ENCODE results near the gene IRF2BP2.

IRF2BP2 gene

DNA sequence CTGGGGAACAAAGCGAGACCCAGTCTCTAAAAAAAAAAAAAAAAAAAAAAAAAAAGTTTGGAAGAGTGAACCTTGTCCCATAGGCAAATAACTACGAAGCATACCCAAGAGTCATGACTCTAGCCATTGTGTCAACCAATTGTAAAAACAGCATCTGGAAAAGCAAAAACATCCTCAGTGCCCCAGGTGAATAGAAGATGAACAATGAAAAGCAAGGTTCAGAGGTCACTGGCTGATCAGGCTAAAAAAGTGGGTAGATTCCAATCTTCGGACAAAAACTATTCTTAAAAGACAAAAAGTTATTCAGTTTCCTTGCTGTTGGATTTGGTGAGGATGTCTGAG, 11.1 kb upstream of the IRF2BP2 start:
- TF ChIP-seq FOXM1 (IDR thresholded peaks at IDR 0.05; ENCODE audit: borderline replicate concordance, low read depth) = no peak
- no peak for TF ChIP-seq EP300 (IDR thresholded peaks at IDR 0.05; ENCODE audit: borderline replicate concordance)
- no peak for TF ChIP-seq TAF1 (IDR thresholded peaks at IDR 0.05; ENCODE audit: low read depth)
- no peak for TF ChIP-seq CREB1 (IDR thresholded peaks at IDR 0.05; ENCODE audit: low read depth)

DNA sequence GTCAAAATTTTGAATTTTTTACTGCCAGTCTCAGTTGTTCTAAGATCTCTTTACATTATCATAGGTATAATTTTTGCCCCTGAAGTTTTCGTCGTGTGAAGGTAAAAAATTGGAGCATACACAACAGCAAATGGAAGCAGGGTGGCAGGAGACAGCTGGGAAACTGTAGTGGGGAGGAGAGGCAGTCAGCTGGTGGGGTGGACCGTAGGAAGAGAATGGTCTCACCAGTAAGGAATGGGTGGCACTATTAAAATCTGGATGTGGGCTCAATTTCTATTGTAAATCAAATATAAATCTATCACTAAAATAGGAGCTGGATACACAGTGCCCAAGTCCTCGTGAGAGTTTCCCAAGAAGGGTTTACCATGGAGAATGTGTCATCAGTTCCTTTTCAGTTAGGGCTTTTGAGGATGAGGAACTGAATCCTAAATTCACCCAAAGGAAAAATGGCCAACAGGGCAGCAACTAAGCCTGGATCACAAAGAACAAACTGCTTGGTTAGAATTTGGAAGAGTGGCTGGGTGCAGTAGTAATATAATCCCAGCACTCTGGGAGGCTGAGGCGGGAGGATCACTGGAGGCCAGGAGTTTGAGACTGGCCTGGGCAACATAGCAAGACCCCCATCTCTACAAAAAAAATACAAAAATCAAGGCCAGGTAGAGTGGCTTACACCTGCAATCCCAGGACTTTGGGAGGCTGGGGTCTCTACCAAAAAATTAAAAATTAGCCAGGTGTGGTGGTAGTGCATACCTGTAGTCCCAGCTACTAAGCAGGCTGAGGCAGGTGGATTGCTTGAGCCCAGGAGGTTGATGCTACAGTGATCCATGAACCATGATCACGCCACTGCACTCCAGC, 10.5 kb upstream of the IRF2BP2 start:
- TF ChIP-seq NFIC (IDR thresholded peaks at IDR 0.05) (no peak), FOXM1 (IDR thresholded peaks at IDR 0.05; ENCODE audit: borderline replicate concordance, low read depth) (no peak), TEAD4 (IDR thresholded peaks at IDR 0.05) (no peak), EP300 (IDR thresholded peaks at IDR 0.05; ENCODE audit: borderline replicate concordance) (no peak), CEBPB (IDR thresholded peaks at IDR 0.05) (no peak), ZBTB7A (IDR thresholded peaks at IDR 0.05; ENCODE audit: low read depth) (no peak), EGR1 (IDR thresholded peaks at IDR 0.05) (no peak), TCF12 (IDR thresholded peaks at IDR 0.05; ENCODE audit: low read depth) (no peak), CREB1 (IDR thresholded peaks at IDR 0.05; ENCODE audit: low read depth) (no peak), RAD21 (IDR thresholded peaks at IDR 0.05; ENCODE audit: low read depth) (no peak), TAF1 (IDR thresholded peaks at IDR 0.05; ENCODE audit: low read depth) (no peak), YY1 (IDR thresholded peaks at IDR 0.05; ENCODE audit: low read depth) (no peak)
- TF ChIP-seq, protein P1, sequence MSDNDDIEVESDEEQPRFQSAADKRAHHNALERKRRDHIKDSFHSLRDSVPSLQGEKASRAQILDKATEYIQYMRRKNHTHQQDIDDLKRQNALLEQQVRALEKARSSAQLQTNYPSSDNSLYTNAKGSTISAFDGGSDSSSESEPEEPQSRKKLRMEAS (IDR thresholded peaks at IDR 0.05) = no peak
- TF ChIP-seq, protein P2, sequence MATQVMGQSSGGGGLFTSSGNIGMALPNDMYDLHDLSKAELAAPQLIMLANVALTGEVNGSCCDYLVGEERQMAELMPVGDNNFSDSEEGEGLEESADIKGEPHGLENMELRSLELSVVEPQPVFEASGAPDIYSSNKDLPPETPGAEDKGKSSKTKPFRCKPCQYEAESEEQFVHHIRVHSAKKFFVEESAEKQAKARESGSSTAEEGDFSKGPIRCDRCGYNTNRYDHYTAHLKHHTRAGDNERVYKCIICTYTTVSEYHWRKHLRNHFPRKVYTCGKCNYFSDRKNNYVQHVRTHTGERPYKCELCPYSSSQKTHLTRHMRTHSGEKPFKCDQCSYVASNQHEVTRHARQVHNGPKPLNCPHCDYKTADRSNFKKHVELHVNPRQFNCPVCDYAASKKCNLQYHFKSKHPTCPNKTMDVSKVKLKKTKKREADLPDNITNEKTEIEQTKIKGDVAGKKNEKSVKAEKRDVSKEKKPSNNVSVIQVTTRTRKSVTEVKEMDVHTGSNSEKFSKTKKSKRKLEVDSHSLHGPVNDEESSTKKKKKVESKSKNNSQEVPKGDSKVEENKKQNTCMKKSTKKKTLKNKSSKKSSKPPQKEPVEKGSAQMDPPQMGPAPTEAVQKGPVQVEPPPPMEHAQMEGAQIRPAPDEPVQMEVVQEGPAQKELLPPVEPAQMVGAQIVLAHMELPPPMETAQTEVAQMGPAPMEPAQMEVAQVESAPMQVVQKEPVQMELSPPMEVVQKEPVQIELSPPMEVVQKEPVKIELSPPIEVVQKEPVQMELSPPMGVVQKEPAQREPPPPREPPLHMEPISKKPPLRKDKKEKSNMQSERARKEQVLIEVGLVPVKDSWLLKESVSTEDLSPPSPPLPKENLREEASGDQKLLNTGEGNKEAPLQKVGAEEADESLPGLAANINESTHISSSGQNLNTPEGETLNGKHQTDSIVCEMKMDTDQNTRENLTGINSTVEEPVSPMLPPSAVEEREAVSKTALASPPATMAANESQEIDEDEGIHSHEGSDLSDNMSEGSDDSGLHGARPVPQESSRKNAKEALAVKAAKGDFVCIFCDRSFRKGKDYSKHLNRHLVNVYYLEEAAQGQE (IDR thresholded peaks at IDR 0.05; ENCODE audit: low read depth) = no peak
- TF ChIP-seq, protein P3, sequence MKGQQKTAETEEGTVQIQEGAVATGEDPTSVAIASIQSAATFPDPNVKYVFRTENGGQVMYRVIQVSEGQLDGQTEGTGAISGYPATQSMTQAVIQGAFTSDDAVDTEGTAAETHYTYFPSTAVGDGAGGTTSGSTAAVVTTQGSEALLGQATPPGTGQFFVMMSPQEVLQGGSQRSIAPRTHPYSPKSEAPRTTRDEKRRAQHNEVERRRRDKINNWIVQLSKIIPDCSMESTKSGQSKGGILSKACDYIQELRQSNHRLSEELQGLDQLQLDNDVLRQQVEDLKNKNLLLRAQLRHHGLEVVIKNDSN (IDR thresholded peaks at IDR 0.05) = no peak

DNA sequence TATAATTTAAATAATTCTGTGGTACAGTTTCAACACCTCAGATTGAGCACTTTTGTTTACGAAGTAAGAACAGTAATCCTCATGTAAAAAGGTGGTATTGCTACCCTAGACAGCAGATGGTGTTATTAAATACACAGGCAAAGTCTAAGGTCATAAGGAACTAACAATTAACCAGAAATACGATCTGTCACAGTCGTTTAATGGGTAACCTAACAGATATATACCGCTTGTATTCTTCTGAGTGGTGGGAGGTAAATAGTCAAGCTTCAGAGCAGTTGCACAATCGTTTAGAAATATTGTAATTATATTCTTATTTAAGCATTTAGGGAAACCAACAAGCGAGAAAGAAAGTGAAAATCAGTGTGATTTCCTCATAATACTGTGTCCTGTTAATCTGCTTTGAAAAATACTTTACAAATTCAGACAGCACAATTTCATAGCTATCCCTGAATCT, 9.8 kb upstream of the IRF2BP2 start:
- no peak for TF ChIP-seq YY1 (IDR thresholded peaks at IDR 0.05; ENCODE audit: low read depth)
- TF ChIP-seq, protein P1 (IDR thresholded peaks at IDR 0.05) = no peak
- peak; percentile 57; the same call in 1 of the 2 replicates for TF ChIP-seq CEBPB (IDR thresholded peaks at IDR 0.05)
- TF ChIP-seq, protein P2 (IDR thresholded peaks at IDR 0.05; ENCODE audit: low read depth) = no peak
- TF ChIP-seq TAF1 (IDR thresholded peaks at IDR 0.05; ENCODE audit: low read depth) = no peak
- no peak for TF ChIP-seq TCF12 (IDR thresholded peaks at IDR 0.05; ENCODE audit: low read depth)

DNA sequence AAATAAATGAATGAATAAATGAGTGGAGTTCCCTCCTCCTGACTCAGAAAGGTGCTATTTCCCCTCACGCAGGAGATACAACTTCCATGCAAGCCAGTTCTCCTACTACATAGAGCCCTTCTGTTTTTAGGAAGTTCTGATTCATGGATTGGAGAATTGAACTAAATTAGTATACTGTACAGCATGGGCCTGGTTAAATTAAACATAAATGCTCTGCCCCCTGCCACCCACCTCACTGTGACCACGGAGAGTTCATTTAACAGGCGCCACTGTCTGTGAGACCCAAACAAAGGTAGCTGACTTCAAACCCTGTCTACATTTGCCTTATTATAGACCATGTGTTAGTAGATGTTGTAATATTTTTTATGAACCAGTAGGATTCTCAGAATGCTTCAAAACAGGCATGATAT, 9.1 kb upstream of the IRF2BP2 start:
- TF ChIP-seq EP300 (IDR thresholded peaks at IDR 0.05; ENCODE audit: borderline replicate concordance) (no peak), CREB1 (IDR thresholded peaks at IDR 0.05; ENCODE audit: low read depth) (no peak), TCF12 (IDR thresholded peaks at IDR 0.05; ENCODE audit: low read depth) (no peak), RAD21 (IDR thresholded peaks at IDR 0.05; ENCODE audit: low read depth) (no peak), YY1 (IDR thresholded peaks at IDR 0.05; ENCODE audit: low read depth) (no peak), ZBTB7A (IDR thresholded peaks at IDR 0.05; ENCODE audit: low read depth) (no peak), TAF1 (IDR thresholded peaks at IDR 0.05; ENCODE audit: low read depth) (no peak), NFIC (IDR thresholded peaks at IDR 0.05) (no peak), FOXM1 (IDR thresholded peaks at IDR 0.05; ENCODE audit: borderline replicate concordance, low read depth) (no peak), EGR1 (IDR thresholded peaks at IDR 0.05) (no peak), CEBPB (IDR thresholded peaks at IDR 0.05) (no peak)
- TF ChIP-seq, protein P3 (IDR thresholded peaks at IDR 0.05) = no peak
- TF ChIP-seq, protein P1 (IDR thresholded peaks at IDR 0.05) = no peak
- TF ChIP-seq, protein P2 (IDR thresholded peaks at IDR 0.05; ENCODE audit: low read depth) = no peak
